HepG2 (cell line): Measurements from ENCODE around the gene CNNM4. TPM values are rescaled to one million over a fixed set of nuclear protein-coding genes. Genes with fewer than 3 reads are reported as not detected.

ENCODE experiments used
- FOXM1 ChIP-seq: sonication (generic); formaldehyde crosslinking; IDR thresholded peaks from 2 replicates; pipeline ENCODE4 v1.5.0; 2020; ENCODE audit warnings: missing genetic modification reagents
- GTF3A ChIP-seq: sonication (generic); formaldehyde crosslinking; conservative IDR thresholded peaks from 2 replicates; pipeline ENCODE4 v1.4.0; 2020; ENCODE audit warnings: mild to moderate bottlenecking, missing genetic modification reagents
- ISX ChIP-seq: sonication (generic); formaldehyde crosslinking; conservative IDR thresholded peaks from 2 replicates; pipeline ENCODE4 v1.5.0; 2020; ENCODE audit warnings: missing genetic modification reagents
- PHF21A ChIP-seq: sonication (generic); formaldehyde crosslinking; IDR thresholded peaks from 2 replicates; pipeline ENCODE4 v1.5.0; 2020; ENCODE audit warnings: mild to moderate bottlenecking, missing genetic modification reagents
- SNAPC2 ChIP-seq: sonication (generic); formaldehyde crosslinking; IDR thresholded peaks from 2 replicates; pipeline ENCODE4 v1.8.1; 2022; ENCODE audit warnings: mild to moderate bottlenecking, missing genetic modification reagents
- ZFP37 ChIP-seq: sonication (generic); formaldehyde crosslinking; IDR thresholded peaks from 2 replicates; pipeline ENCODE4 v1.4.0; 2020; ENCODE audit warnings: missing genetic modification reagents, borderline replicate concordance
- ZNF121 ChIP-seq: sonication (generic); formaldehyde crosslinking; IDR thresholded peaks from 2 replicates; pipeline ENCODE4 v1.5.0; 2020; ENCODE audit warnings: mild to moderate bottlenecking, missing genetic modification reagents
- ZNF30 ChIP-seq: sonication (generic); formaldehyde crosslinking; IDR thresholded peaks from 2 replicates; pipeline ENCODE4 v1.5.0; 2020; ENCODE audit warnings: mild to moderate bottlenecking, missing genetic modification reagents
- ZNF546 ChIP-seq: sonication (generic); formaldehyde crosslinking; conservative IDR thresholded peaks from 2 replicates; pipeline ENCODE4 v1.8.1; 2023; ENCODE audit warnings: mild to moderate bottlenecking, missing genetic modification reagents
- ZNF567 ChIP-seq: sonication (generic); formaldehyde crosslinking; IDR thresholded peaks from 2 replicates; pipeline ENCODE4 v1.8.1; 2023; ENCODE audit warnings: mild to moderate bottlenecking, missing genetic modification reagents, borderline replicate concordance
- polyA plus RNA-seq, 8 experiments: library from polyadenylated mRNA; depleted of rRNA in 3 of 8; stranded (reverse) in 7 of 8; unstranded in 1 of 8; fragments of >200 nt; fragmentation: Illumina TruSeq in 4 of 8; extraction: Trizol in 4 of 8; gene quantifications; 2 replicates each; pipeline versions ENCODE4 v1.2.1 to v1.2.3, GENCODE V29; 2011 to 2016; ENCODE audit warnings: low read depth in 4 of 8, missing spikeins in 1 of 8, mixed read lengths in 1 of 8; ENCODE audit not compliant: insufficient read depth in 1 of 8
- total RNA-seq, 5 experiments: library from RNA; depleted of rRNA; stranded (reverse); fragments of >200 nt; fragmentation: Illumina TruSeq; extraction: Trizol; gene quantifications; 2 replicates each; pipeline ENCODE4 v1.2.3, GENCODE V29; 2016; ENCODE audit warnings: low read depth in 1 of 5
- TF ChIP-seq, protein P1 (sequence below): sonication (generic); formaldehyde crosslinking; IDR thresholded peaks from 2 replicates; pipeline ENCODE4 v1.5.1; 2020; ENCODE audit warnings: missing genetic modification reagents, mild to moderate bottlenecking, borderline replicate concordance
- TF ChIP-seq, protein P2 (sequence below): sonication (generic); formaldehyde crosslinking; IDR thresholded peaks from 2 replicates; pipeline ENCODE4 v1.5.0; 2020; ENCODE audit warnings: mild to moderate bottlenecking, missing genetic modification reagents
- TF ChIP-seq, protein P3 (sequence below): IDR thresholded peaks from 2 replicates; pipeline ENCODE4 v1.6.1; 2012; ENCODE audit warnings: inconsistent platforms
- TF ChIP-seq, protein P4 (sequence below): IDR thresholded peaks from 2 replicates; pipeline ENCODE4 v1.6.1; 2016; ENCODE audit warnings: control low read depth
- TF ChIP-seq, protein P5 (sequence below): sonication (generic); formaldehyde crosslinking; IDR thresholded peaks from 2 replicates; pipeline ENCODE4 v1.4.0; 2020; ENCODE audit warnings: missing genetic modification reagents
- TF ChIP-seq, protein P6 (sequence below): sonication (generic); formaldehyde crosslinking; IDR thresholded peaks from 2 replicates; pipeline ENCODE4 v1.4.0; 2020; ENCODE audit warnings: missing genetic modification reagents

CNNM4 gene
- total and polyA plus RNA-seq, 2 of the 13 experiments (the other 11 are each of a cell fraction or from before 2014, with no cell fraction given): 5.9 to 8.4 TPM

DNA sequence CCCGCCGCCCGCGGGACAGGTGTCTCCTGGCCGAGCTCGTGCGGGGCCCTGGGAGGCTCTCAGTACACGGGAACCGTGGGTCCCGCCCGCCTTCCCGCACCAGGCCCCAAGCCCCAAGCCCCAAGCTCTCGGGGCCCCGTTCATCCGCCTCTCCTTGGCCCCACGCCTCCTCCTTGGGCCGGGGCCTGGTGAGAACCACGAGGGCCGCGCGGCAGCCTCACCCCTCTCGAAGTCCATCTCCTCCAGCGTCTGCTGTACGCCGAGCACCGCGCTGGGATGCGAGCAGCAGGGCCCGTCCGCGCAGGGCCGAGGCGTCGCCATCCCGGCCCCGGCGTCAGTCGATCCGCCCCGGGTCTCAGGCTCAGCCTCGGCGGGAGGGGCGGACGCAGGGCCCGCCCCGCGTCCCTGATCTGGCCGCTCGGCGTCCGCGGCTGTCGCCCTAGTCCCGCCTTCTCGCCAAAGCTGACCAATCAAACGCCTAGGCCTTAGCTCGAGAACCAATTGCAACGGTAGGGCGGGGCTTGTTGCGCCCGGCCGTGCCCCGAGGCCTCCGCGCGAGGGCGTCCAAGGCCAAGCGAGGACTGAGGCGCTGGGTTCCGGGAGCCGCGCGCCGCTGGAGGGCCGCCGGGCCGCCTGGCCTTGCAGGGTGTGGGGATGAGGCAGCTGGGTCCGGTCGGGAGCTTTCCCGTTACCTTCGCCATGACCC is 97.1 kb downstream of the CNNM4 start, which contains the start of gene ANKRD39 (continued):
- TF ChIP-seq, protein P1, sequence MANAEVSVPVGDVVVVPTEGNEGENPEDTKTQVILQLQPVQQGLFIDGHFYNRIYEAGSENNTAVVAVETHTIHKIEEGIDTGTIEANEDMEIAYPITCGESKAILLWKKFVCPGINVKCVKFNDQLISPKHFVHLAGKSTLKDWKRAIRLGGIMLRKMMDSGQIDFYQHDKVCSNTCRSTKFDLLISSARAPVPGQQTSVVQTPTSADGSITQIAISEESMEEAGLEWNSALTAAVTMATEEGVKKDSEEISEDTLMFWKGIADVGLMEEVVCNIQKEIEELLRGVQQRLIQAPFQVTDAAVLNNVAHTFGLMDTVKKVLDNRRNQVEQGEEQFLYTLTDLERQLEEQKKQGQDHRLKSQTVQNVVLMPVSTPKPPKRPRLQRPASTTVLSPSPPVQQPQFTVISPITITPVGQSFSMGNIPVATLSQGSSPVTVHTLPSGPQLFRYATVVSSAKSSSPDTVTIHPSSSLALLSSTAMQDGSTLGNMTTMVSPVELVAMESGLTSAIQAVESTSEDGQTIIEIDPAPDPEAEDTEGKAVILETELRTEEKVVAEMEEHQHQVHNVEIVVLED (CRISPR knock-in tag): peak; percentile 98
- TF ChIP-seq ZNF546 (CRISPR knock-in tag) (peak; percentile 42; the same call in 1 of the 2 replicates), ISX (0 out of 2 replicates have a peak, but pooled peaks have one; percentile 37), ZNF30 (CRISPR knock-in tag) (no peak), ZNF567 (peak; percentile 44; the same call in 1 of the 2 replicates), FOXM1 (CRISPR knock-in tag) (no peak), PHF21A (CRISPR knock-in tag) (peak; percentile 75; the same call in 1 of the 2 replicates), GTF3A (CRISPR knock-in tag) (peak; percentile 85; the same call in 1 of the 2 replicates), ZFP37 (CRISPR knock-in tag) (0 out of 2 replicates have a peak, but pooled peaks have one; percentile 42), ZNF121 (peak; percentile 70), SNAPC2 (peak; percentile 91)
- TF ChIP-seq, protein P2, sequence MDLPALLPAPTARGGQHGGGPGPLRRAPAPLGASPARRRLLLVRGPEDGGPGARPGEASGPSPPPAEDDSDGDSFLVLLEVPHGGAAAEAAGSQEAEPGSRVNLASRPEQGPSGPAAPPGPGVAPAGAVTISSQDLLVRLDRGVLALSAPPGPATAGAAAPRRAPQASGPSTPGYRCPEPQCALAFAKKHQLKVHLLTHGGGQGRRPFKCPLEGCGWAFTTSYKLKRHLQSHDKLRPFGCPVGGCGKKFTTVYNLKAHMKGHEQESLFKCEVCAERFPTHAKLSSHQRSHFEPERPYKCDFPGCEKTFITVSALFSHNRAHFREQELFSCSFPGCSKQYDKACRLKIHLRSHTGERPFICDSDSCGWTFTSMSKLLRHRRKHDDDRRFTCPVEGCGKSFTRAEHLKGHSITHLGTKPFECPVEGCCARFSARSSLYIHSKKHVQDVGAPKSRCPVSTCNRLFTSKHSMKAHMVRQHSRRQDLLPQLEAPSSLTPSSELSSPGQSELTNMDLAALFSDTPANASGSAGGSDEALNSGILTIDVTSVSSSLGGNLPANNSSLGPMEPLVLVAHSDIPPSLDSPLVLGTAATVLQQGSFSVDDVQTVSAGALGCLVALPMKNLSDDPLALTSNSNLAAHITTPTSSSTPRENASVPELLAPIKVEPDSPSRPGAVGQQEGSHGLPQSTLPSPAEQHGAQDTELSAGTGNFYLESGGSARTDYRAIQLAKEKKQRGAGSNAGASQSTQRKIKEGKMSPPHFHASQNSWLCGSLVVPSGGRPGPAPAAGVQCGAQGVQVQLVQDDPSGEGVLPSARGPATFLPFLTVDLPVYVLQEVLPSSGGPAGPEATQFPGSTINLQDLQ (CRISPR knock-in tag): peak; percentile 82; the same call in 1 of the 2 replicates
- TF ChIP-seq, protein P3, sequence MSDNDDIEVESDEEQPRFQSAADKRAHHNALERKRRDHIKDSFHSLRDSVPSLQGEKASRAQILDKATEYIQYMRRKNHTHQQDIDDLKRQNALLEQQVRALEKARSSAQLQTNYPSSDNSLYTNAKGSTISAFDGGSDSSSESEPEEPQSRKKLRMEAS: peak; percentile 79
- TF ChIP-seq, protein P4, sequence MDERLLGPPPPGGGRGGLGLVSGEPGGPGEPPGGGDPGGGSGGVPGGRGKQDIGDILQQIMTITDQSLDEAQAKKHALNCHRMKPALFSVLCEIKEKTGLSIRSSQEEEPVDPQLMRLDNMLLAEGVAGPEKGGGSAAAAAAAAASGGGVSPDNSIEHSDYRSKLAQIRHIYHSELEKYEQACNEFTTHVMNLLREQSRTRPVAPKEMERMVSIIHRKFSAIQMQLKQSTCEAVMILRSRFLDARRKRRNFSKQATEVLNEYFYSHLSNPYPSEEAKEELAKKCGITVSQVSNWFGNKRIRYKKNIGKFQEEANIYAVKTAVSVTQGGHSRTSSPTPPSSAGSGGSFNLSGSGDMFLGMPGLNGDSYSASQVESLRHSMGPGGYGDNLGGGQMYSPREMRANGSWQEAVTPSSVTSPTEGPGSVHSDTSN (CRISPR knock-in tag): no peak; the same call in 1 of the 2 replicates
- TF ChIP-seq, protein P5, sequence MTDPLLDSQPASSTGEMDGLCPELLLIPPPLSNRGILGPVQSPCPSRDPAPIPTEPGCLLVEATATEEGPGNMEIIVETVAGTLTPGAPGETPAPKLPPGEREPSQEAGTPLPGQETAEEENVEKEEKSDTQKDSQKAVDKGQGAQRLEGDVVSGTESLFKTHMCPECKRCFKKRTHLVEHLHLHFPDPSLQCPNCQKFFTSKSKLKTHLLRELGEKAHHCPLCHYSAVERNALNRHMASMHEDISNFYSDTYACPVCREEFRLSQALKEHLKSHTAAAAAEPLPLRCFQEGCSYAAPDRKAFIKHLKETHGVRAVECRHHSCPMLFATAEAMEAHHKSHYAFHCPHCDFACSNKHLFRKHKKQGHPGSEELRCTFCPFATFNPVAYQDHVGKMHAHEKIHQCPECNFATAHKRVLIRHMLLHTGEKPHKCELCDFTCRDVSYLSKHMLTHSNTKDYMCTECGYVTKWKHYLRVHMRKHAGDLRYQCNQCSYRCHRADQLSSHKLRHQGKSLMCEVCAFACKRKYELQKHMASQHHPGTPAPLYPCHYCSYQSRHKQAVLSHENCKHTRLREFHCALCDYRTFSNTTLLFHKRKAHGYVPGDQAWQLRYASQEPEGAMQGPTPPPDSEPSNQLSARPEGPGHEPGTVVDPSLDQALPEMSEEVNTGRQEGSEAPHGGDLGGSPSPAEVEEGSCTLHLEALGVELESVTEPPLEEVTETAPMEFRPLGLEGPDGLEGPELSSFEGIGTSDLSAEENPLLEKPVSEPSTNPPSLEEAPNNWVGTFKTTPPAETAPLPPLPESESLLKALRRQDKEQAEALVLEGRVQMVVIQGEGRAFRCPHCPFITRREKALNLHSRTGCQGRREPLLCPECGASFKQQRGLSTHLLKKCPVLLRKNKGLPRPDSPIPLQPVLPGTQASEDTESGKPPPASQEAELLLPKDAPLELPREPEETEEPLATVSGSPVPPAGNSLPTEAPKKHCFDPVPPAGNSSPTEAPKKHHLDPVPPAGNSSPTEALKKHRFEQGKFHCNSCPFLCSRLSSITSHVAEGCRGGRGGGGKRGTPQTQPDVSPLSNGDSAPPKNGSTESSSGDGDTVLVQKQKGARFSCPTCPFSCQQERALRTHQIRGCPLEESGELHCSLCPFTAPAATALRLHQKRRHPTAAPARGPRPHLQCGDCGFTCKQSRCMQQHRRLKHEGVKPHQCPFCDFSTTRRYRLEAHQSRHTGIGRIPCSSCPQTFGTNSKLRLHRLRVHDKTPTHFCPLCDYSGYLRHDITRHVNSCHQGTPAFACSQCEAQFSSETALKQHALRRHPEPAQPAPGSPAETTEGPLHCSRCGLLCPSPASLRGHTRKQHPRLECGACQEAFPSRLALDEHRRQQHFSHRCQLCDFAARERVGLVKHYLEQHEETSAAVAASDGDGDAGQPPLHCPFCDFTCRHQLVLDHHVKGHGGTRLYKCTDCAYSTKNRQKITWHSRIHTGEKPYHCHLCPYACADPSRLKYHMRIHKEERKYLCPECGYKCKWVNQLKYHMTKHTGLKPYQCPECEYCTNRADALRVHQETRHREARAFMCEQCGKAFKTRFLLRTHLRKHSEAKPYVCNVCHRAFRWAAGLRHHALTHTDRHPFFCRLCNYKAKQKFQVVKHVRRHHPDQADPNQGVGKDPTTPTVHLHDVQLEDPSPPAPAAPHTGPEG (CRISPR knock-in tag): peak; percentile 96
- TF ChIP-seq, protein P6, sequence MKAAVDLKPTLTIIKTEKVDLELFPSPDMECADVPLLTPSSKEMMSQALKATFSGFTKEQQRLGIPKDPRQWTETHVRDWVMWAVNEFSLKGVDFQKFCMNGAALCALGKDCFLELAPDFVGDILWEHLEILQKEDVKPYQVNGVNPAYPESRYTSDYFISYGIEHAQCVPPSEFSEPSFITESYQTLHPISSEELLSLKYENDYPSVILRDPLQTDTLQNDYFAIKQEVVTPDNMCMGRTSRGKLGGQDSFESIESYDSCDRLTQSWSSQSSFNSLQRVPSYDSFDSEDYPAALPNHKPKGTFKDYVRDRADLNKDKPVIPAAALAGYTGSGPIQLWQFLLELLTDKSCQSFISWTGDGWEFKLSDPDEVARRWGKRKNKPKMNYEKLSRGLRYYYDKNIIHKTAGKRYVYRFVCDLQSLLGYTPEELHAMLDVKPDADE (CRISPR knock-in tag): no peak
